Retina (tissue), 1 donor: ENCODE measurements around the gene ABTB2.

Experiments
- DNase-seq: peaks from one replicate; pipeline ENCODE4 v3.0.0-alpha.2; 2016

ABTB2 gene

GRCh38 chr11:34340653-34341052, 17.2 kb downstream of the ABTB2 start:
- DNase-seq = no peak

DNA sequence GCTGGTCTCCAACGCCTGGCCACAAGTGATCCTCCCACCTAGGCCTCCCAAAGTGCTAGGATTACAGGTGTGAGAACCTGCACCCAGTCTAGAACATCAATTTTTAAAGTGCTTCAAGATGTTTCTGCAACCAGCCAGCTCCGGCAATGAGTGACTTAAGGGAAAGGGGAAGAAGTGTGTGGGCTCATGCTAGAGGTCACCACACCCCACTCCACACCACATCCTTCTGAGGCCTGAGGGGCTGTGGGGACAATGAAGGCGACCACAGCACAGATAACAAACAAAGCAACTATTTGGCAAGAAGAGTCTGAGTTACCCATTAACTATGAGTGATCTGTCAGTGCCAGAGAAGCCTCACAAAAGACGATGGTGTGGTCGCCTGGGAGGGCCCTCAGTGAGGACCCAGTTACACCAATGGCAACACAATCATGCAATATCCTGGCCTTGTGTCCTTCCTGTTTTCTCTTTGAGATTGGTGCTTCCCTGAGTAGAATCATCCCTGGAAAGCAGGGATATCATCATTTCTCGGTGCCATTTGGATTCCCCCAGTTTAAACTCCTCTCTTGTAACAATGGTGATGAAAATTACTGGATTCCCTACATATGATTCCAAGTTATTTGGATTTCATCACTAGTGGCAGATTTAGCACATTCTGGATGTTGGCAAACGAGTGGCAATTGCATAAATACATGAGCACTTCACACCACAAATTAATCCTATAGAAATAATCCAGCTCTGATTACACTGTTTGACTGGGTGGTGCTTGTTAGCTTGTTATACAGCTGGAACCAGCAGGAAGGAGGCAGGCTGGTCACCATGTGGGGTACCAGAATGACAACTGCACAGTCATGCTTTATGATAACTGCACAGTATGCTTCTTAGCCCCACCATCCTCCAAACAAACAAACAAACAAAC, 18.4 kb downstream of the ABTB2 start:
- DNase-seq = no peak

GRCh38 chr11:34337016-34337415, 20.8 kb downstream of the ABTB2 start:
- no peak for DNase-seq

- no peak for DNase-seq
Observed at GRCh38 chr11:34335801-34336200, 22.0 kb downstream of the ABTB2 start.

- no peak for DNase-seq
Observed at GRCh38 chr11:34335331-34335730, 22.5 kb downstream of the ABTB2 start.

GRCh38 chr11:34333787-34334186, 24.0 kb downstream of the ABTB2 start:
- DNase-seq = no peak

- DNase-seq = no peak
Observed at GRCh38 chr11:34332524-34332923, 25.3 kb downstream of the ABTB2 start.

DNA sequence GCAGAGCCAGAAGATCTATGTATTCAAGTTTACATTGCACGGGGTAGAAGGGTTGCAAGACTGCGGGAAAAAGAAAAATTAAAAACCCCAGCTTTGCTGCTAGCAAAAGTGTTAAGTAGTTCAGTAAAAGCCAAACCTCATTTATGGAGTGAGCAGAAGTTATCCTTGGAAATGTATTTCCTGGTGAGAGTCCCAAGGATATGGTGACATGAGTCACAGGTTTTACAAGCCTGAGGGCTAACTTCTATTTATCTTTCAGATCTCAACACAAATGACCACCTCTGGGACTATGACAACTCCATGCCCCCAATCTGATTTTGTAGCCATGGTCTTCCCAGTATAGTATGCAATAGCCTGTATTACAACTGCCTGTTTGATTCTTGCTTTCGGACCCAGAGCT, 26.1 kb downstream of the ABTB2 start:
- no peak for DNase-seq

DNA sequence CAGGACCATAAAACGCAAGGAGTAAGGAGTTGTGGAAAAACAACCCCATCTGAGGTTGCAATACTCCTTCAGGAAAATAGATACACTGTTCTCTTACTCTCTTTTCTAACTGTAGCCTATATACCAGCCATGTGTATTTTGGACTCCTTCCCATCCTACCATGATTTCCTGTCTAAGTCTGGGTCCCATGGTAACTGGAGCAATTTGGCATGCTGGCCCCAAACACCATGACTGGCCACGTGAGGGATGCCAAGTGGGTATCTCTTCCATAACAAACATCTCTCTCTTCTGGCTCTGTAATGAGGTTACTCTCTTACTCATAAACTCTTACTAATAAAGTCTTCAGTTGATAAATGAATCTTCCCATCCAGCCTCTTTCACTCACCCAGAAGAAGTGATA, 26.5 kb downstream of the ABTB2 start:
- DNase-seq = no peak

DNA sequence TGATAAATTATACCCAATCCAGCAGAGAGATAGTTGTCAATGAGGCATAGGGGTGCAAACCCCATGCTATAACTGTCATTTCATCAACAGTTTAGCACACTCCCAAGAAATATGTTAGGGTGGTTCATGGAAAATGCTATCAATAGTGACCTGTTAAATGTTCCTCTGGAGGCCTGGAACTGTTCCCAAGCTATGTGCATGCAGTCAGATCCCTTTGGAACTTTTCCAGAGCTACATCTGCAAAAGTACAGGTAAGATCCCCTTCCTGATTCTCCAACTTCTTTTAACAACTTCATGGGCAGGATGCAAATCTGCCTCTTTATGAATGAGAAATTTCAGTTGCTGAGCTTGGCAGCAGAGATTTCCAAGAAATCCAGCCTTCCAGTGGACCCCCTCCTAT, 27.2 kb downstream of the ABTB2 start:
- DNase-seq = no peak

GRCh38 chr11:34329876-34330275, 27.9 kb downstream of the ABTB2 start:
- DNase-seq = no peak

DNA sequence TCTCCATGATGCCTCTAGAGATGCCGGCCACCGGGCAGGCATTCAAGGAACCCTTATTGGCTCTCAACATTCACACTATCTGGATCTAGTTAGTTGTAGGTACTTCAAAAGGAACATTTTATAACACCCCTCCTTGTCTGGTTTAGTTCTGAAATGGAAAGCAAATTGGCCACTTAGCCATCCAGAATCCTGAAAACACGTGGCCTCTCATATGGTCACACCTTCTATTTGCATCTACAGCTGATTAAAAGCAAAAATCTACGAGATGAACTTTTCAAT, 29.2 kb downstream of the ABTB2 start:
- no peak for DNase-seq

DNA sequence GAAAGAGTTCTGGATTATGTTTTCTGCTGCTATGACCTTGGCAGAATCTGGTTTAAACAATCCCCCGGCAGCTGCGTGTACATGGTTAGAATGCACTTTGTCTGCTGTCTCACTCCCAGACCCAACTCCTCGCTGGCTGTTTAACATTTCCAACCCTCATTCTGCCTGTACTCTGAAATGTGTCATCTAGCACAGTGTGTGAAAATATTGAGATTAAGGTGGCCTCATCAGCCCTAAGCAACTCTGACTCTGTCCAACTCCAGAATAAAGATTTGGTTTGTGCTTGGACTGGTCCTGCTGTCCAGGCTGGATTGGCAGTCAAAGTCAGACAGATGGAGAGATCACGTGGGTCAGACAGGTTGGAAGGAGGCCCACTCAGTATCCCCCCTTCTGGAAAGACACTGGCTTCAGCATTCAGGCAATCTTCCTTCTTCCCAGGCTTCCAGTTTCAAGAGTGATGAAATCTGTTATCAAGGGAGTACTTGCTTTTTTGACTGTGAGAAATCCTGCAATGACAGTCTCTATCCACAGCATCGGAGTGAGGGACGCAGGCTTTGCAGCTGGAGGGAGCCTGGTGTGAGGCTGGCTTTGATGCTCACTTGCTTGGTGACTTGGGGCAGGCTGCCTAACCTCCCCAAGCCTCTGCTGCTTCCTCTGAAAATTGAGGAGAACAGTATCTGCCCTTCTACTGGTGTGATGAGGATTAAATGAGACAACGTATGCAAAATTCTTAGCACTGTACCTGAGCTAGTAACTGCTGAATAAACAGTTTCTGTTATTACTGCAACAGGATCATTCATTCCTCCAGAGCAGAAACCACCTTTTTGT, 29.8 kb downstream of the ABTB2 start:
- no peak for DNase-seq

- DNase-seq = no peak
Observed at GRCh38 chr11:34324466-34324865, 33.3 kb downstream of the ABTB2 start.

GRCh38 chr11:34323601-34324000, 34.2 kb downstream of the ABTB2 start:
- DNase-seq = no peak

DNA sequence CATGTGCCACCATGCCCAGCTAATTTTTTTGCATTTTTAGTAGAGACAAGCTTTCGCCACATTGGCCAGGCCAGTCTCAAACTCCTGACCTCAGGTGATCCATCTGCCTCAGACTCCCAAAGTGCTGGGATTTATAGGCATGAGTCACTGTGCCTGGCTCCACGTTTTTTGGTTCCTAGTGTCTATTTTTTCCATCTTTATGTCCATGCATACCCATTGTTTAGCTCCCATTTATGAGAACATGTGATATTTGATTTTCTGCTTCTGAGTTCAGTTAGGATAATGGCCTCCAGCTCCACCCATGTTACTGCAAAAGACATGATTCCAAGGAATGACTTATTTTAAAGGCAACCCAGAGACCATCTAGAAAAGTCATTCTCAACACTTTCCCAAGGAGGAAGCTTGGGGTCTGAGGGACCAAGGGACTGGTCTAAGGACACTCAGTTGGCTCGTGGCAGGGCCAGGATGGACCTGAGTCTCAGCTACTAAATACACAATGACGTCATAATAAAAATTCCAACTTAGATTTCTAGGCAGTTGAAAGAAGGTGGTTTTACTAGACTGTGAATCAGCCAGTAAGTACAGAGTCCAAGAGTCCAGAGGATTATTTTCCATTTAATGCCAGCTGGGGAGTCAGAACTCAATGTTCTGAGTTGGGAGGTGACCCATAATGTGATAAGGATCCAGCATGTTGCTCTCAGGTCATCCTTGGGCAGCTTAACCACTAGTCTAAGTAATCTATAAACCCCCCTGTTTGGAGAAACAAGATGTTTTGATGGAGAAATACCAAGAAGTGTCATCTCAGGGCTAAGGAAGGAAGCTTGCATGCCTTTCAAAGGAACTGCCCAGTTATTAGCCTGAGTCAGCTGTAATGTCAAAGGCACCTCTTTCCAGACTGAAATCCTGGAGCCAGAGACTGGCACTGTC, 39.4 kb downstream of the ABTB2 start:
- no peak for DNase-seq

GRCh38 chr11:34317666-34318065, 40.1 kb downstream of the ABTB2 start:
- no peak for DNase-seq

DNA sequence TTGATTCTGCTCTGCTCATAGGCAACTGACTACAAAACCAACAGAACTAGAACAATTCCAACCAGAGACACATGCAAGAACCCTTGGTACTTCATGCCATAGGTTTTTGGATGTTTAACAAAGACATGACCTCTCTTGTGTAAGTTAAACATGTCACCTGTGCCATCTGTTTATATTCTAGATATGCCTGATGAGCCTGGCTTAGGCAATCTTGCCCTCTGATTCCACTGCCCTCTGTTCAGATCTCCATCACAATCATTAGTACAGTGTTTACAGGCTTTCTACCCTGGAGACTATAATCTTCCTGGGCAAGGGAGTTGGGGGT, 40.8 kb downstream of the ABTB2 start:
- no peak for DNase-seq

GRCh38 chr11:34316347-34317035, 41.3 kb downstream of the ABTB2 start:
- no peak for DNase-seq

DNA sequence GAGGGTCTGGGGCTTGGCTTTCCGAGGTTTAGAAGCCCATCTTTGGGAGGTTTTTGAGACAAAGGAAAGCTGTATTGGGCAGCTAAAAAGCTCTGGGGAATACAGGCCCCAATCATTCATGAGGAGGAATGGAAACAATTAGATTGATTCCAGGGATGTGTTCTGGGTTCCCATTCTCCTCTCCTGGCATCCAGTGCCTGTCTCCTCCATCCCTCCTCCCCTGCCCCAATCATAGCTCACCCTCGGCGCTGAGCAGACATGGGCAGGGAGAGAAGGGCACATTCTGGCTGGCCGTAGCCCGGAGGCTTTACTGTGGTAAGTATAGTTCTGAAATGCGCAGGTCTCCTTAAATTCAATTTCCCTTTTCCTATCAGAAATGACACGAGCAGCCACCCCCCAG, 42.4 kb downstream of the ABTB2 start:
- DNase-seq = no peak

DNA sequence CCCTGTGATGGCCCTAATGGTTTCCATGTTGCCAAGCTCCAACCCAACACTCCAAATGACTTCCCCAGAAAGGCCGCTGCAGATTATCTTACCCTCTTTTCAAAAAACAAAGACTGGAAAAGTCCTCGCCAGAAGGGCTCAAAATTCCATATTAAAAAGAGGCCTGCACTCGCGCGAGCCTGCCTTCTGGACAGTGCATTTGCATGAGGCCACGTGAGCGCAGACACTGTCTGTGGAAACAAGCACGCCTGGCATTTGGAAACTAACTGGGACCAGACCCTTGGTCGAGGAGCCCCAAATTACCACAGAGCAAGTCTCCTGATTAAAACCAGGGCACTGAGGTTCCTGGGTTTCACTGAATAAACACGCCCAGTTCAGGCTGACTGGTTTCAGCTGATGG, 42.9 kb downstream of the ABTB2 start:
- DNase-seq = no peak

GRCh38 chr11:34314176-34314575, 43.6 kb downstream of the ABTB2 start:
- no peak for DNase-seq

- no peak for DNase-seq
Observed at GRCh38 chr11:34313099-34313517, 44.7 kb downstream of the ABTB2 start.
